ENCODE data around the gene CHN2.

The CHN2 gene

GRCh38 chr7:29229066-29229465, 34.5 kb downstream of the CHN2 start:
- peak; percentile 13 to 71 for DNase-seq

DNA sequence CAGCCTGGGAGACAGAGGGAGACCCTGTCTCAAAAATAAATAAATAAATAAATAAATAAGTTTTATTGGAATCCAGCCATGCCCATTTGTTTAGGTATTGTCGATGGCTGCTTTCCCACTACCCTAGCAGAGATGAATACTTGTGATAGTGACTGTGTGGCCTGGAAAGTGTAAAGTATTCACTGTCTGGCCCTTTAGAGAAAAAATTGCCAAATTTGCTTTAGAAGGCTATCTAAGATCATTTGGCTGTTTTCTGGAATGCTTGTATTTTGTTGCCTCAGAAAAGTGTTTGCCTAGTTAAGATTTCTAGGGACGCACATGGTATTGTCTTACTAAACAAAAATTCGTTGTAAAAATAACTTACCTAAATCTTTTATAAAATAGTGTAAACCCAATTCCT, 35.4 kb downstream of the CHN2 start:
- no peak for DNase-seq

DNA sequence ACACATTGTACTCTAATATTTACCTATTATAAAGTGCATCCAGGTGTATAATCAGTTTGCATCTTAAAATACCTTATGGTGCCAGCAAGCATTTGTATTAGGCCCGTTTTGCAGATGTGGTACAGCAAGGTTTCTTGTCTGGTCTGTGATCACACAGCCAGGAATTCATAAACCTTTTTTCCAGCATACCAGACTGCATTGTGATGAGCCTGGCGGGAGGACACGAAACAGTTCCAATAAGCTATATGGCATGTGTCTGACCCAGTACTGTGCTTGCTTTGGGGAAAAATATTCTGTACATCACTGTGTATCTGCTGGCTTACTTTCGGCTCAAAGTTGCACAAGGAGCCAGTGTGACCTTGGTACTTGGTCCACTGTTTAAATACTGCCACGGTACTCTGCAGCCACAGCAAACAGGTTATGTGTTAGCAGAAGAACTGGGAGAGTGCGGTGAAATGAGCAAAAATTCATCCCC, 36.3 kb downstream of the CHN2 start:
- peak in 1 of 2 experiments; percentile 21 for DNase-seq

DNA sequence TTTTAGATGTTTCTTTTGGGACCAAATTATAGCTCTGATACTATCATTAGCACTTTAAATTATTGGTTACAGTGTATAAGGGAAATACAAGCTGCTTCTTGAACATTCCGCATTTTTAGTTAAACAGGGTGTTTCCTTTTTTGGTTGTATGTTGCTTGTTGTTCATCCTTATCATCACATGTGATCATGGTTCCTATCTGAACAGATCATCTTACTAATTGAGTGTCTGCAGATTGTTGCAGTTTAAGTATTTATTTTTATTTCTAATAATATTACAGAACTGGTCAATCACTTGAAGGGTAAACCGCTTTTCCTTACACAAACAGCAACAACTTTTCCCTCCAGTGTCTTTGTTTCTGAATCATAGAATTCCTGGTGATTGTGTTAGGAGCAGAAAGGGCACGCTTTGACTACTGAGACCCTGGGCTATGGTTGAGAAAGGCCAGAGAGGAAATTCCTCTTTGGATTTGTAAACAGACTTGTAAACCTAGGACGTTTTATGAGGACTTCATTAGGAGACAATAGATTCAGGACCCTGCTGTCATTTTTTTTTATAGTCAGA, 37.2 kb downstream of the CHN2 start:
- DNase-seq, result no peak

DNA sequence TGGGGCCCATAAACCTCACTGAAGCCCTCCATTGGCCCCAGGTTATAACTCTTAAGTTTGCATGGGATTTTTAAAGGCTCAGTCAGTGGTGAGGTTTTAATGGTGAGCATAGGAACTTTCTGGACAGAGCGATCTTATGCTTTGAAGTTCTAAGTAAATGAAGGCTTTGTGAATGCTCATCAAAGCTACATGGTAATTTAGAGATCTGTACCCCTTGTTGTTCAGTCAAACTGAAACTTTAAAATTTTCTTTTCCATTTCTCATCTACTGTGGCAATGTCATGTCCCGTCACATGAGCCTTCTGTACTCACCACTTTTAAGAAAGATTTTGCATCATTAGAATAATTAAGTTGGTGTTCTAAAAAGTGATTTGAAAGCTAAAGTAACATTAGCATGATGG, 39.9 kb downstream of the CHN2 start:
- DNase-seq, result no peak

GRCh38 chr7:29236071-29236580, 41.6 kb downstream of the CHN2 start:
- no peak for DNase-seq

DNA sequence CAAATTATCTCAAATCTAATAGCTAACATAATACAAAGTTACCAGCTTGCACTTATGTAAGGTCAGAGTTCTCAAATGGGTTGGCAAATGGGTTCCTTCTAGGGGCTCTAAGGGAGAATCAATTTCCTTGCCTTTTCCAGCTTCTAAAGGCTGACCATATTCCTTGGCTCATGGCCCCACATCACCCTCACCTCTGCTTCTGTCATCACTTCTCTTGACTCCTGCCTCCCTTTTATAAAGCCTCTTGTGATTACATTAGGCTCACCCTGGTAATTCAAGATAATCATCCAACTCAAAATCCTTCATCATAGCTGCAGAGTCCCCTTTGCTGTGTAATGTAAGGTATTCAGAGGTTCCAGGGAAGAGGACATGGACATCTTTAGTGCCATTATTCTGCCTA, 42.1 kb downstream of the CHN2 start:
- no peak for DNase-seq

GRCh38 chr7:29237489-29237888, 42.9 kb downstream of the CHN2 start:
- no peak for DNase-seq

DNA sequence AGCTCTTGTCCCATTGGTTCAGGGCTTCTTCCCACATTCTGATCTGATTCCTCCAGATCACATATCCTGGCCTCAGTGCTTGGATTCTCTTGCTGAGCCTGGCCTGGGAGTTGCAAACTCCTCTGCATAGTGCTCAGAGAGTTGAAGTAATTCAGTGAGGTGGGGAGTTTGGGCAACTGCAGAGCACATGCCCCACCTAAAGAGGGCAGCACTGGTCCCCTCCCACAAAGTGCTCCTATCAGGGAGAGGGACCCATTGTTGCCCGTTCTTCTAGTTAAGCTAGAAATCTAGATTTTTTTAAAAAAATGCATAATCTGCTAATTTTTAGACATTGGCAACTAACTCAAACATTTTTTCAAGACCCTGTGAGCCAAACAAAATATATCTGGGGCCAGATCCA, 45.1 kb downstream of the CHN2 start:
- DNase-seq, result no peak

DNA sequence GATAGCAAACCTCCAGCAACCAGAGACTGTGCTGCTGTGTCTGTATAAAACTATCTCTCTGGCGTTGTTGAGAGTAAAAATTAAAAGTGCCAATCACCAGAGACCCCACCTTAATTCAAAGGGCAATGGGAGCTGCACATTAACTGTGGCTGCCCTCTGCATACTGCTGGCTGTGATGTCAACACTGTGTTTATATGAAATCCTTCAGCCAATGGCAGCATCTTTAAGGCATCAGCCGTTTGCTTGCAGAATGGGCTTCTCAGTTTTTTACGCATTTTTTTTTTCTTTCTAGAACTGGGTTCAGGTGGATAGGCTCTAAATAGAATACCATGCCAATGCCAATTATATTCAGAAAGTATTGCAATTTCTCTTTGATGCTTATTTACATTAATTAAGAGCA, 47.7 kb downstream of the CHN2 start:
- DNase-seq, result no peak

- no peak for DNase-seq
These were observed 49.5 kb downstream of the CHN2 start for GRCh38 chr7:29243910-29244655.

DNA sequence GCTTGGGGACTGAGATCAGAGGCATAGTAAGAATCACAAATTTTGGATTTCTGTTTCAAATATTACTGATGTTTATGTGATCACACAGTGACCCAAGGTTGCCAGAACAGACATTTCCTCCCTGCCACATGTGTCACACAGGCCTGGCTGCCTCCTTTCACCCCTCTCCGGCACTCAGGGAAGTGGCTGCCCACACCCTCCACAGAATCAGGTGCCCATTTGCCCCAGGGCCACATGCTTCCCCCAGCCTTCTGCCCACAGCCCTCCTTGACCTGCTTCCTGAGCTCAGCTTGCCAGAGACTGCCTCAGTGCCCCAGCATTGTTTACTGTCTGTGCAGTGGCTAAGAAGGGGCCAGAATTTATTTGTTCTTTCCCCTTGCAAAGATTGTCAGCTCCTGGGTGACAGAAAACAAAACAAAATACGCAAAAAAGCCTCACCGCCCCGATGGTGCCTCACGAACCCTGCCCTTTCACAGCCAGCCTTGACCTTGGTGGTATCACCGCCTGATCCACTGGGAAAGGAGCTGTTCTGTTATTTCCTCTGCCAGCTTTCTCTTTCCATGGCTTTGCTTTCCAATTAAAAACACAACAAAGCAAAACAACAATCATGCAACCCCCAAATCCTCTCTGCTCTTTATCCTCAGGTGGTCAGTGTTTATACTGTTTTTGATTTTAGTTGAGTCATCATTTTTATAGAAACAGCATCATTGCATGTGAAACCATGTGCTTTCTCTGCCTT, 52.8 kb downstream of the CHN2 start:
- no peak for DNase-seq

DNA sequence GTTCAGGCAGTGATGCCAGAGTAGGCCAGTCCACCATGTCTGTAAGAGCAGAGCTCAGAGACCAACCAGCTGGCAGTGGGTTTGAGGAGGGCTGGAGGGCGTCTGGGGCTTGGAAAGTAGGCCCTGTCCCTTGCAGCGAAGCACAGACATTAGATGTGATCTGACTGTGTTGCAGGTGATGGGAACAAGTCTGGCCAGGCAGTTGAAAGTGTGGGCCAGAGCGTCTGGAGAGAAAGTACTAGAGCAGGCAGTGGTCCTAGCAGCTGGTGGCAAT, 53.3 kb downstream of the CHN2 start:
- no peak for DNase-seq

DNA sequence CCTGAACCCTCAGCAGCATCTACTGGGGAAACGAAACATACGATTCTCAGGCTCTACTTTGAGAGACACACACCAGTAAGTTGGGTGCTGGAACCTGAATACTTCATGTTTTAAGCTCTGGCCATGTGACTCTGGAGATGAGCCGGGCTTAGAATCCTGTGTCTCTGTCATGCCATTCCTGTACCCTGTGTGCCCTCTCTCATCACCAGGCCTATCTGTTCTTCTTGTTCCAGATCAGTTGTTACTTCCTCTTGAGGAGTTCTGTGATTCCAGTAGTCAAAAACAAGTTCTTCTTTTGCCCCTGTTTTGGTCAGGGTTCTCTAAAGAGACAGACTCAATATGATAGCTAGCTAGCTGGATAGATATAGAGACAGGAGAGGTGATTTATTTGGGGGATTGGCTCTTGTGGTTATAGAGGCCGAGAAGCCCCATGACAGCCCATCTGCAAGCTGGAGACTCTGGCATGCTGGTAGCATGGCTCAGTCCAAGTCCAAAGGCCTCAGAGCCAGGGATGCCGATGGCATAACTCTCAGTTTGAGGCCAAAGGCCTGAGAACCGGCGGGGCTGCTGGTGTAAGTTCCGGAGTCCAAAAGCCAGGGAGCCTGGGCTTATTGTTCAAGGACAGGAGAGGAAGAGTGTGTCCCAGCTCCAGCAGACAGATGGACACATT, 54.3 kb downstream of the CHN2 start:
- DNase-seq, result peak in 1 of 2 experiments; percentile 57

DNA sequence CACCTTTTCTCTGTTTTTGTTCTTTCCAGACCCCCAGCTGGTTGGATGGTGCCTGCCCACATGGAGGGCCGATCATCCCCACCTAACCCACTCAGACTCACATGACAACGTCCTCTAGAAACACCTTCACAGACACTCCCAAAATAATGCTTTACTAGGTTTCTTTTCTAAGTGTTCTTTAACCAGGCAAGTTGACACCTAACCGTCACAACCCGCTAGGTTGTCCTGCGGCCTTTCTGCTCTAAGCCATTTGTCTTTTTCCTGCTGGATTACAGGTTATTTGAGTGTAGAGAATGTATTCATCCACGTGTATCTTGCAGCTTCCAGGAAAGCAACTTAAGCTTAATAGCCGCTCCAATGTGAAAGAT, 54.8 kb downstream of the CHN2 start:
- no peak for DNase-seq

- no peak for DNase-seq
These were observed 55.3 kb downstream of the CHN2 start for GRCh38 chr7:29249860-29250259.

DNA sequence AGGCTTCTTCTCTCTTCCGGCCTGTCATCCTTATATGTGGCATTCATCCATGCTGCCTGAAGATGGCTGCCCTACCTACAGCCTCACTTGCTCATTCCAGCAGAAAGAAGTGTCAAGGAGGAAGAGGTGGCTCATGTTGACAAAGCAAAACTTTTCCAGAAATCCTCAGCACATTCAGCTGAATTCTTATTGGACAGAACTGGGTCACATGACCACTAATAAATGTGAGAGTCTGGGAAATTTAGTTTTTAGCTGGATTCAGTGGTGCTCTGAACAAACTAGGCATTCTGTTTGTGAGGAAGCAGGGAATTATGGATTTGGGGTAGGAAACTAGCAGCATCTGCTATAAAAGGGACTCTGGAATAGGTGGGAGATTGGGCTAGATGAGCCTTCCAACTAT, 58.6 kb downstream of the CHN2 start:
- DNase-seq, result no peak

DNA sequence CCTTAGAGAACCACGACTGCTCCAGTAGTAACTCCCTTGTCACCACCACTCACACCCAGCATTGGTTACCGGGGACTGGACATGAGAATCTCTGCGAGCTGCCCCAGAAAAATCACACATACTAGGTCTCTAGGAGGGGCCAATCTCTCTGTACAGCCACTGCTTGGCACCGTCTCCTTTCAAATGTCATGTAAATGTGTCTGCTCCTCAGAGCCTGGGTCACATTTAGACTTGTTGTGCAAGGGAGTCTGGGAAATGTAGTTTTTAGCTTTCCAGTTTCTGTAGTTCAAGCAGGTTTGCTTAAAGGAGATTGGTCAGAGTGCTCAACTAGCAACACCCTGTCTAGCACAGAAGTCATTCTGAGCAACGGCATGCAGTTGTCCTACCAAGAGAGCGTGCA, 60.0 kb downstream of the CHN2 start:
- no peak for DNase-seq

GRCh38 chr7:29255199-29255878, 60.8 kb downstream of the CHN2 start:
- no peak for DNase-seq

DNA sequence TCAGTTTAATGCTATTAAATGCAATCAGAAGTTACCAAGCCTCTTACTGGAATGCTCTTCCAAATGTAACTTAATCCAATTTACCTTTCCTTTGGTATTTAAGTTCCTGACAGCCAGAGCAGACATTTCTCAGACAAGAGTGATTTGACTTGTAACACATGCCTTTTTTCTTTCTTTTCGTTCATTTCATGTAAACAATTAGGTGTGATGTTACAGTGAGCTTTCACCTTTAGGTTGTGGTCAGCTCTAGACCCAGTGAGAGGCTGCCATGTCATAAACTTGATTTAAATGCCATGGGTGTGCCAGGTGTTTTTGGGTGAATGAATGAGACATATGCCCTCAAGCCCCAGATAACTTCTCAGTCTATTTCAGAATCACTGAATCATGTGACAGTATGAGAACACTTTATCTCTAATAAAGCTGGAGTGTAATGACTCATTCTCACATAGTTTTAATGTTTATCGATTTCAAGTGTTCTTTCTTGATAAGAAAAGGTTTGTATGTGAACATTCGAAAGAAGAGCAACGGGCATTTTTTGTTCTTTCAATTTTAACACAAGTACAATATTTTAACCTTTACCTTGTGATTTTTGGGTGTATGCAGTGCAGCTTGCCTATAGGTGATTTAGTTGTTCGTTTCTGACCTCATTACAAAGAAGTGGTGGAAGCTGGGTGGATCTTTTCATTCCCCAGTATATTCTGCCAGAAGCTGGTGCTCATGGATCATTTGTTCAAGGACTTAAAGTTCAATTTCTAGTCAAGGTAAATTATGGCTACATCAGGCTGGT, 61.5 kb downstream of the CHN2 start:
- no peak for DNase-seq

GRCh38 chr7:29256693-29257002, 62.1 kb downstream of the CHN2 start:
- no peak for DNase-seq

GRCh38 chr7:29258951-29259350, 64.4 kb downstream of the CHN2 start:
- DNase-seq, result no peak
